Uterus (tissue), 2 donors: ENCODE measurements around the gene SERPINI1.

Source experiments
- POLR2A ChIP-seq, 2 donors: fragments of 450-650 bp; IDR thresholded peaks; one replicate each; pipeline ENCODE4 v1.6.1; 2016; ENCODE audit warnings: antibody characterized with exemption in 2 of 2, mild to moderate bottlenecking in 1 of 2, moderate library complexity in 1 of 2
- TF ChIP-seq, protein P1 (sequence below), 4 experiments: fragments of 200-600 bp in 2 of 4; fragments of 450-650 bp in 2 of 4; sonication (generic) in 2 of 4; IDR thresholded peaks; one replicate each; pipeline ENCODE4 v1.5.1; 2016 to 2019; ENCODE audit warnings: antibody characterized with exemption in 4 of 4, mild to moderate bottlenecking in 2 of 4, moderate library complexity in 1 of 4

DNA sequence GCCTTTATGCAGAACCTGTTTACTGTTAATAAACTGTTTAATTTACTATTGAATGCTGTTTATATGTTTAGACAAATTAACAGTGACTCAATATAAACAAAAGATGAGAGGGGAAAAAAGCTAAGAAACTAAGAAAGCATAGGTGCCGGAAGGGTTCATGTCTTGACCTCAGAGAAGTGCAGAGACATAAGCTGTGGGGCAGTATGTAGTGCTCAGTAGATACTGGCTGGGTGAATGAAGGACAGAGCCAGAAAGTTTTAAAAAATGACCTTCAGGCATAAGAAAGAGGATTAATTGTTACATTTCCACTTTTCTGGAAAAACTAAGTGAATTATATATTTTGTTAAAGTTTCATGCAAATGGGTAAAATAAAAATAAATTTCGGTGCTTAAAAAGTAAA lies 14.2 kb downstream of the SERPINI1 start:
- TF ChIP-seq, protein P1, sequence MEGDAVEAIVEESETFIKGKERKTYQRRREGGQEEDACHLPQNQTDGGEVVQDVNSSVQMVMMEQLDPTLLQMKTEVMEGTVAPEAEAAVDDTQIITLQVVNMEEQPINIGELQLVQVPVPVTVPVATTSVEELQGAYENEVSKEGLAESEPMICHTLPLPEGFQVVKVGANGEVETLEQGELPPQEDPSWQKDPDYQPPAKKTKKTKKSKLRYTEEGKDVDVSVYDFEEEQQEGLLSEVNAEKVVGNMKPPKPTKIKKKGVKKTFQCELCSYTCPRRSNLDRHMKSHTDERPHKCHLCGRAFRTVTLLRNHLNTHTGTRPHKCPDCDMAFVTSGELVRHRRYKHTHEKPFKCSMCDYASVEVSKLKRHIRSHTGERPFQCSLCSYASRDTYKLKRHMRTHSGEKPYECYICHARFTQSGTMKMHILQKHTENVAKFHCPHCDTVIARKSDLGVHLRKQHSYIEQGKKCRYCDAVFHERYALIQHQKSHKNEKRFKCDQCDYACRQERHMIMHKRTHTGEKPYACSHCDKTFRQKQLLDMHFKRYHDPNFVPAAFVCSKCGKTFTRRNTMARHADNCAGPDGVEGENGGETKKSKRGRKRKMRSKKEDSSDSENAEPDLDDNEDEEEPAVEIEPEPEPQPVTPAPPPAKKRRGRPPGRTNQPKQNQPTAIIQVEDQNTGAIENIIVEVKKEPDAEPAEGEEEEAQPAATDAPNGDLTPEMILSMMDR (IDR thresholded peaks at IDR 0.05) = no peak
- TF ChIP-seq POLR2A (IDR thresholded peaks at IDR 0.05) = no peak
